ENCODE measurements around the gene SLX4IP.

Gene SLX4IP

GRCh38 chr20:10652185-10652584, 217.1 kb downstream of the SLX4IP start:
- no peak for TF ChIP-seq CTCF (IDR thresholded peaks at IDR 0.05; ENCODE audit: insufficient read depth, low read depth, low read length, missing control alignments)
- no peak for DNase-seq (ENCODE audit: low read depth)
- no peak overlapping the region for H3K4me3 ChIP-seq (ENCODE audit: low read depth, low read length)

GRCh38 chr20:10652660-10653261, 217.7 kb downstream of the SLX4IP start:
- no peak overlapping the region for H3K4me3 ChIP-seq (ENCODE audit: low read depth, low read length)
- no peak for DNase-seq (ENCODE audit: low read depth)
- no peak for TF ChIP-seq CTCF (IDR thresholded peaks at IDR 0.05; ENCODE audit: insufficient read depth, low read depth, low read length, missing control alignments)

GRCh38 chr20:10653599-10654249, 218.6 kb downstream of the SLX4IP start:
- no peak overlapping the region for H3K4me3 ChIP-seq (ENCODE audit: low read depth, low read length)
- peak; percentile 31 for DNase-seq (ENCODE audit: low read depth)
- TF ChIP-seq CTCF (IDR thresholded peaks at IDR 0.05; ENCODE audit: insufficient read depth, low read depth, low read length, missing control alignments), result no peak

GRCh38 chr20:10654250-10654610, 219.1 kb downstream of the SLX4IP start:
- no peak for TF ChIP-seq CTCF (IDR thresholded peaks at IDR 0.05; ENCODE audit: insufficient read depth, low read depth, low read length, missing control alignments)
- DNase-seq (ENCODE audit: low read depth), result no peak
- no peak overlapping the region for H3K4me3 ChIP-seq (ENCODE audit: low read depth, low read length)

- no peak overlapping the region for H3K4me3 ChIP-seq (ENCODE audit: low read depth, low read length)
- peak; percentile 78 for DNase-seq (ENCODE audit: low read depth)
- TF ChIP-seq CTCF (IDR thresholded peaks at IDR 0.05; ENCODE audit: insufficient read depth, low read depth, low read length, missing control alignments), result no peak
Observed at GRCh38 chr20:10654630-10655029, 219.5 kb downstream of the SLX4IP start.

- H3K4me3 ChIP-seq (ENCODE audit: low read depth, low read length), result no peak overlapping the region
- TF ChIP-seq CTCF (IDR thresholded peaks at IDR 0.05; ENCODE audit: insufficient read depth, low read depth, low read length, missing control alignments), result no peak
- DNase-seq (ENCODE audit: low read depth), result no peak
Observed at GRCh38 chr20:10655720-10656669, 220.9 kb downstream of the SLX4IP start.

Measured in GM12865 (cell line).